22Rv1 (cell line): Measurements from ENCODE around the gene RNF225.
A peak's percentile ranks its signal among the peaks of the same experiment; 100 is the strongest.

Source experiments
- H3K27ac ChIP-seq: fragments of 450-650 bp; 2 replicates; pipeline ENCODE4 v1.5.1; 2017
- CTCF ChIP-seq: fragments of 450-650 bp; IDR thresholded peaks from 2 replicates; pipeline ENCODE4 v1.5.1; 2017; ENCODE audit warnings: mild to moderate bottlenecking
- ZFX ChIP-seq: fragments of 450-650 bp; IDR thresholded peaks from 2 replicates; pipeline ENCODE4 v1.6.1; 2017; ENCODE audit warnings: antibody characterized with exemption, borderline replicate concordance

RNF225 gene

DNA sequence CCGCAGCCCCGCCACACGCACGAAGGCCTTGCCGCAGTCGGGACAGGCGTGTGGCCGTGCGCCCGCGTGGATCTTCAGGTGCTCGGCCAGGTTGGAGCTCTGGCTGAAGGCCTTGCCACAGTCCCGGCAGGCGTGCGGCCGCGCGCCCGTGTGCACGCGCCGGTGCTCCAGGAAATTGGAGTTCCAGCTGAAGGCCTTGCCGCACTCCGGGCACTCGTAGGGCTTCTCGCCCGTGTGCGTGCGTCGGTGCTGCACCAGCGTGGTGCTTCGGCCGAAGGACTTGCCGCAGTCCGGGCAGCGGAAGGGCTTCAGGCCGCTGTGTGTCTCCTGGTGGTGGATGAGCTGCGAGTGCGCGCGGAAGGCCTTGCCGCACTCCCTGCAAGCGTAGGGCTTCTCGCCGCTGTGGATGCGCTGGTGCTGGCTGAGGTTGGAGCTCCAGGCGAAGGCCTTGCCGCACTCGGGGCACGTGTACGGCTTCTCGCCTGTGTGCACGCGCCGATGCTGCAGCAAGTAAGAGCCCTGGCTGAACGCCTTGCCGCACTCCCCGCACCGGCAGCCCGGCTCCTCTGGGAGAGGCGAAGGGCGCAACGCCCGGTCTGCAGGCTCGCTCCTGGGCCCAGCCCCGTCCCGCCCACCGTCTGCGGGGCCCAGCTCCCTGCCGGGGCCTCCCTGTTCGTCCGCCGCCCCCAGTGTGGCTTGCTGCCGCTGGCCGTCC is 38.5 kb upstream of the RNF225 start:
- no peak overlapping the region for H3K27ac ChIP-seq
- TF ChIP-seq ZFX (no peak), CTCF (no peak)

DNA sequence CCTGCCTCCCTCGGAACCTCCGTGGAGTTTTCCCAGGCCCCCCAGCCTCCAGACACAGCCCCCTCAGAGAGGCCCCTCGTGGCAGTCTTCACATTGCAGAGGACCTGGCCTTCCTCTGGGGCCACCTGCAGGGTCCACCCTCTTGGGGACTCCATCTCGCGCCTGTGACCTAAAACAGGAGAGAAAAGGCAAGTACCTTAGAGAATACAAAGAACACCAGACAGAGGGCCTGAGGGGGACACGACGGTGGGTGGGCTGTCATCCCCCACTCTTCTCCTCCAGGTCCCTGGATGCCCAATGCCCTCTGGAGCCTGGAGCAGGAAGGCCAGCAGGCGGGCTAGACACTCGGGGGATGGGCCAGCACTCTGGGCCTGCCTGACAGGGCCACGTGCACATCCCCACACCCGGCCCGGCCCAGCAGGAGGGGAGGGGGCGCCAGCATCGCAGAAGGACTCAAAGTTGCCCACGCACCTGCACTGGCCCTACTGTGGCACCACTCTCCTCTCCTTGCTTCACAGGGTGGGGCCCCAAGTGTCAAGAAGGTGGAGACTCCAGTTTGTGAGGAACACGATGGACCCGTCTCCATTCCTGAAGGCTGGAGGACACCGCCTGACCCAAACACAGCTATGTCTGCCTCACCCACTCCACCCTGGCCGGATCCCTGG is 37.8 kb upstream of the RNF225 start:
- no peak overlapping the region for H3K27ac ChIP-seq
- TF ChIP-seq ZFX: no peak
- no peak for TF ChIP-seq CTCF

GRCh38 chr19:58361900-58362271 is 33.6 kb upstream of the RNF225 start:
- peak overlapping the region; percentile 99 for H3K27ac ChIP-seq

GRCh38 chr19:58362272-58362994 is 33.0 kb upstream of the RNF225 start, which contains the start of gene ZNF497:
Gene ZNF497 (minus strand): TSS chr19:58362751. CDS start chr19:58357635, 5,116 bp downstream.
- TF ChIP-seq ZFX: no peak
- TF ChIP-seq CTCF: no peak
- peak within 1 kb of the TSS; percentile 99 for H3K27ac ChIP-seq

More at GRCh38 chr19:58361900-58362271, 33.6 kb upstream of the RNF225 start:
- TF ChIP-seq CTCF: no peak
- no peak for TF ChIP-seq ZFX

DNA sequence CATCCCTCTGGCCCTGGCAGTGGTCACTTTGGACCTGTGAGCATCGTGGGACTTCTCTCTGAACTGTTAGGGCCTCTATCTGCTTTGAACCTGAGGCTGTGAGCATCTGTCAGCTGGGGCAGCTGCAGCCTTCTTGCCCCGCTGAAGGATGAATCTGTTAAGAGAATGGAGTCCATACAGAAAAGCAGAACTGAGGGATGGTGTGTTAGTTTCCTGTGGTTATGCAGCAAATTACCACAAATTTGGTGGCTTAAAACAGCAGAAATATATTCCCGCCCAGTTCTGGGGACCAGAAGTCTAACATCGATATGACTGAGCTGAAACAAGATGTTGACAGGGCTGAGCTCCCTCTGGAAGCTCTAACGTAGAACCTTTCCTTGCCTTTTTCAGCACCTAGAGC is 31.3 kb upstream of the RNF225 start:
- 0 out of 2 replicates have a peak overlapping the region, but pooled peaks have one; percentile 99 for H3K27ac ChIP-seq
- TF ChIP-seq ZFX (no peak), CTCF (no peak)

- no peak for TF ChIP-seq CTCF
- no peak for TF ChIP-seq ZFX
- H3K27ac ChIP-seq: no peak overlapping the region
These were observed 28.6 kb upstream of the RNF225 start for GRCh38 chr19:58366585-58367430.
